SK-N-SH (cell line): ENCODE results near the gene MRGPRX1. TPM values are rescaled to one million over a fixed set of nuclear protein-coding genes. Genes with fewer than 3 reads are reported as not detected.

Experiments
- CTCF ChIA-PET: fragments of 300-600, 350-600 bp; formaldehyde crosslinking; extraction: SDS; loops from one replicate; lab custom pipeline; 2021; lab: Yijun Ruan, JAX
- POLR2A ChIA-PET: fragments of 350-600 bp; sonication (Branson Sonifier 250); formaldehyde crosslinking; extraction: SDS; loops from one replicate; lab custom pipeline; 2020; ENCODE audit warnings: antibody characterized with exemption, inconsistent platforms; lab: Yijun Ruan, JAX
- DNase-seq: peaks from one replicate; pipeline ENCODE4 v3.0.0; 2012
- H2AFZ ChIP-seq: fragments of 200-600 bp; sonication (generic); 2 replicates; pipeline ENCODE4 v1.8.1; 2016; ENCODE audit warnings: antibody characterized with exemption, mild to moderate bottlenecking, low read depth
- H3F3A ChIP-seq: fragments of 200-600 bp; sonication (generic); replicated peaks from 2 replicates; pipeline ENCODE3; 2016; ENCODE audit warnings: antibody characterized with exemption, mild to moderate bottlenecking; ENCODE audit not compliant: insufficient read depth
- H3K27ac ChIP-seq, 2 experiments: fragments of 200-500 bp in 1 of 2; fragments of 200-600 bp in 1 of 2; sonication (Bioruptor generic) in 1 of 2; sonication (generic), shearing (Covaris generic) in 1 of 2; 2 replicates each; pipeline versions ENCODE4 v1.5.1 to v1.6.1; 2014 to 2016; ENCODE audit warnings: low read depth in 2 of 2, inconsistent platforms in 1 of 2, low read length in 1 of 2, mild to moderate bottlenecking in 1 of 2, mixed read lengths in 1 of 2
- H3K27me3 ChIP-seq: fragments of 200-600 bp; sonication (generic), shearing (Covaris generic); 2 replicates; pipeline ENCODE4 v1.6.1; 2016; ENCODE audit warnings: mixed run types; ENCODE audit not compliant: insufficient read depth
- H3K36me3 ChIP-seq, 2 experiments: fragments of 200-500 bp in 1 of 2; fragments of 200-600 bp in 1 of 2; sonication (Bioruptor generic) in 1 of 2; sonication (generic) in 1 of 2; replicated peaks in 1 of 2; 2 replicates each; pipeline versions ENCODE3 to v1.5.1; 2014 to 2016; ENCODE audit warnings: low read length in 1 of 2, mild to moderate bottlenecking in 1 of 2; ENCODE audit not compliant: insufficient read depth in 2 of 2, control insufficient read depth in 1 of 2
- H3K4me1 ChIP-seq, 2 experiments: fragments of 200-500 bp in 1 of 2; fragments of 200-600 bp in 1 of 2; sonication (Bioruptor generic) in 1 of 2; sonication (generic), shearing (Covaris generic) in 1 of 2; 2 replicates each; pipeline versions ENCODE4 v1.5.1 to v1.6.1; 2014 to 2016; ENCODE audit warnings: low read depth in 1 of 2, low read length in 1 of 2, mixed run types in 1 of 2; ENCODE audit not compliant: insufficient read depth in 2 of 2, control insufficient read depth in 1 of 2
- H3K4me2 ChIP-seq: fragments of 200-600 bp; sonication (generic), shearing (Covaris generic); 2 replicates; pipeline ENCODE4 v1.6.1; 2017; ENCODE audit warnings: mixed run types
- H3K4me3 ChIP-seq, 2 experiments: fragments of 200-500 bp in 1 of 2; fragments of 200-600 bp in 1 of 2; sonication (Bioruptor generic) in 1 of 2; sonication (generic), shearing (Covaris generic) in 1 of 2; 2 replicates each; pipeline versions ENCODE4 v1.5.1 to v1.8.1; 2014 to 2016; ENCODE audit warnings: low read depth in 2 of 2, inconsistent platforms in 1 of 2, low read length in 1 of 2, mild to moderate bottlenecking in 1 of 2, mixed read lengths in 1 of 2, moderate library complexity in 1 of 2
- H3K79me2 ChIP-seq: fragments of 200-600 bp; sonication (generic); 2 replicates; pipeline ENCODE4 v1.8.1; 2017; ENCODE audit warnings: mild to moderate bottlenecking; ENCODE audit not compliant: insufficient read depth
- H3K9ac ChIP-seq: fragments of 200-600 bp; sonication (generic); 2 replicates; pipeline ENCODE4 v1.6.1; 2017; ENCODE audit warnings: mixed run types
- H3K9me2 ChIP-seq: fragments of 200-600 bp; sonication (generic); 2 replicates; pipeline ENCODE4 v1.6.1; 2017; ENCODE audit warnings: mixed run types
- H3K9me3 ChIP-seq: fragments of 200-600 bp; sonication (generic); 2 replicates; pipeline ENCODE4 v1.6.1; 2017; ENCODE audit warnings: mixed run types, mild to moderate bottlenecking, moderate library complexity
- H4K20me1 ChIP-seq: fragments of 200-600 bp; sonication (generic); 2 replicates; pipeline ENCODE4 v1.6.1; 2017; ENCODE audit warnings: mild to moderate bottlenecking, mixed run types; ENCODE audit not compliant: insufficient read depth
- CHD2 ChIP-seq: fragments of 150-350 bp; IDR thresholded peaks from 2 replicates; pipeline ENCODE4 v1.6.1; 2018; ENCODE audit warnings: low read length; ENCODE audit not compliant: partially characterized antibody
- ELF1 ChIP-seq: IDR thresholded peaks from 2 replicates; pipeline ENCODE4 v1.4.0; 2012
- EP300 ChIP-seq, 2 experiments: IDR thresholded peaks; 2 replicates each; pipeline versions ENCODE4 v1.4.0 to v1.6.1; 2012; ENCODE audit warnings: borderline replicate concordance in 1 of 2, low read depth in 1 of 2, low read length in 1 of 2
- EZH2phosphoT487 ChIP-seq: fragments of 200-600 bp; sonication (generic); IDR thresholded peaks from 2 replicates; pipeline ENCODE4 v1.6.1; 2017; ENCODE audit warnings: low read depth, mixed run types, mild to moderate bottlenecking, antibody characterized with exemption, moderate library complexity, borderline replicate concordance
- FOSL2 ChIP-seq: IDR thresholded peaks from 2 replicates; pipeline ENCODE4 v1.4.0; 2012; ENCODE audit warnings: low read depth, mild to moderate bottlenecking, moderate library complexity, borderline replicate concordance
- GABPA ChIP-seq: IDR thresholded peaks from 2 replicates; pipeline ENCODE4 v1.4.0; 2012; ENCODE audit warnings: low read depth, mild to moderate bottlenecking
- JUND ChIP-seq: IDR thresholded peaks from 2 replicates; pipeline ENCODE4 v1.4.0; 2012
- MXI1 ChIP-seq: IDR thresholded peaks from 2 replicates; pipeline ENCODE4 v1.6.1; 2012; ENCODE audit warnings: mild to moderate bottlenecking, low read depth, low read length, improper control_type of control experiment
- NFIC ChIP-seq: IDR thresholded peaks from 2 replicates; pipeline ENCODE4 v1.4.0; 2012; ENCODE audit warnings: borderline replicate concordance
- NRF1 ChIP-seq: IDR thresholded peaks from 2 replicates; pipeline ENCODE4 v1.6.1; 2012; ENCODE audit warnings: low read depth, mild to moderate bottlenecking, low read length
- POLR2AphosphoS5 ChIP-seq: IDR thresholded peaks from 2 replicates; pipeline ENCODE4 v1.6.1; 2012; ENCODE audit warnings: low read depth, low read length
- RAD21 ChIP-seq: IDR thresholded peaks from 2 replicates; pipeline ENCODE4 v1.6.1; 2012; ENCODE audit warnings: mild to moderate bottlenecking, low read length
- RFX5 ChIP-seq: IDR thresholded peaks from 2 replicates; pipeline ENCODE4 v1.6.1; 2012; ENCODE audit warnings: mild to moderate bottlenecking, improper control_type of control experiment, low read length
- RXRA ChIP-seq: IDR thresholded peaks from 2 replicates; pipeline ENCODE4 v1.4.0; 2012; ENCODE audit warnings: low read depth, mild to moderate bottlenecking, borderline replicate concordance
- SIN3A ChIP-seq: IDR thresholded peaks from 2 replicates; pipeline ENCODE4 v1.6.1; 2012; ENCODE audit warnings: low read depth, mild to moderate bottlenecking, low read length, moderate library complexity, borderline replicate concordance
- SMC3 ChIP-seq: IDR thresholded peaks from 2 replicates; pipeline ENCODE4 v1.6.1; 2012; ENCODE audit warnings: low read depth, low read length, improper control_type of control experiment
- TAF1 ChIP-seq: IDR thresholded peaks from 2 replicates; pipeline ENCODE4 v1.6.1; 2012; ENCODE audit warnings: low read depth, mild to moderate bottlenecking, low read length, moderate library complexity, borderline replicate concordance
- TCF12 ChIP-seq: IDR thresholded peaks from 2 replicates; pipeline ENCODE4 v1.4.0; 2012
- USF1 ChIP-seq: IDR thresholded peaks from 2 replicates; pipeline ENCODE4 v1.4.0; 2012; ENCODE audit warnings: low read depth, borderline replicate concordance
- YY1 ChIP-seq: IDR thresholded peaks from 2 replicates; pipeline ENCODE4 v1.4.0; 2012; ENCODE audit warnings: low read depth, mild to moderate bottlenecking
- ZBTB33 ChIP-seq: IDR thresholded peaks from 2 replicates; pipeline ENCODE4 v1.4.0; 2012; ENCODE audit warnings: low read depth, borderline replicate concordance
- WGBS: methylation state at CpG from one replicate; pipeline ENCODE4 v1.1.6; 2017; ENCODE audit warnings: low lambda C conversion rate; 5-methylcytosine and 5-hydroxymethylcytosine counted together
- polyA plus RNA-seq, 3 experiments: library from polyadenylated mRNA; depleted of rRNA; stranded (reverse); fragments of >200 nt; gene quantifications; 2 replicates each; pipeline ENCODE4 v1.2.3, GENCODE V29; 2012
- TF ChIP-seq, protein P1 (sequence below): IDR thresholded peaks from 2 replicates; pipeline ENCODE4; 2012
- TF ChIP-seq, protein P2 (sequence below): fragments of 150-350 bp; IDR thresholded peaks from 2 replicates; pipeline ENCODE4 v1.6.1; 2016; ENCODE audit warnings: mild to moderate bottlenecking, low read depth, low read length

The MRGPRX1 gene
- polyA plus RNA-seq, 1 of the 3 experiments (the other 2 are of a cell fraction) = not detected

DNA sequence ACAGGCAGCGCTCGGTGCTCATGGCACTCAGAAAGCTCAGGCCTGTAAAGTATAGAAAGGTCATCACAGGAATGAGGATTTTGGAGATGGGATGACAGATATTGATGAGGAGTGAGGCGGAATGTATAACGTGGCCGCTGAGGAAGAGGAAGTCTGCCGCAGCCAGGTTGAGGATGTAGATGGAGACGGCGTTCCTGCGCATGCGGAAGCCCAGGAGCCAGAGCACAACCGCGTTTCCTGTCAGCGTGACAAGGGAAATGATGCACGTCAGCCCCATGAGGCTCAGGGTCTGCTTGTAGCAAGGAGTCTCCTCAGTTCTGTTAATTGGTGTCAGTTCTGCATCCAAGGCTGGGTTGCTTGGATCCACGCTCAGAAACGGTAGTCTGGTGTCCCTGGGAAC, 33.1 kb upstream of the MRGPRX1 start:
- H3K79me2 ChIP-seq = no peaks in the 10 kb centered on the region
- H3K27me3 ChIP-seq = no peaks in the 10 kb centered on the region
- H3K9ac ChIP-seq = no peak overlapping the region
- H3K4me1 ChIP-seq = no peaks in the 10 kb centered on the region
- H2AFZ ChIP-seq = no peak overlapping the region
- TF ChIP-seq POLR2AphosphoS5 (no peak), FOSL2 (no peak), RFX5 (no peak), NFIC (no peak), USF1 (no peak), EZH2phosphoT487 (no peak), RXRA (no peak), SIN3A (no peak), ZBTB33 (no peak), RAD21 (no peak), TCF12 (no peak), SMC3 (no peak), EP300 (IDR thresholded peaks at IDR 0.05; ENCODE audit: borderline replicate concordance in 1 of 2, low read depth in 1 of 2, low read length in 1 of 2) (no peak), ELF1 (no peak)
- TF ChIP-seq, protein P1, sequence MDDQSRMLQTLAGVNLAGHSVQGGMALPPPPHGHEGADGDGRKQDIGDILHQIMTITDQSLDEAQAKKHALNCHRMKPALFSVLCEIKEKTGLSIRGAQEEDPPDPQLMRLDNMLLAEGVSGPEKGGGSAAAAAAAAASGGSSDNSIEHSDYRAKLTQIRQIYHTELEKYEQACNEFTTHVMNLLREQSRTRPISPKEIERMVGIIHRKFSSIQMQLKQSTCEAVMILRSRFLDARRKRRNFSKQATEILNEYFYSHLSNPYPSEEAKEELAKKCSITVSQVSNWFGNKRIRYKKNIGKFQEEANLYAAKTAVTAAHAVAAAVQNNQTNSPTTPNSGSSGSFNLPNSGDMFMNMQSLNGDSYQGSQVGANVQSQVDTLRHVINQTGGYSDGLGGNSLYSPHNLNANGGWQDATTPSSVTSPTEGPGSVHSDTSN = no peak
- no peak overlapping the region for H3K4me3 ChIP-seq
- POLR2A ChIA-PET = no interaction called here
- no peaks in the 10 kb centered on the region for H4K20me1 ChIP-seq
- no peak for DNase-seq
- H3K9me3 ChIP-seq = no peaks in the 10 kb centered on the region
- H3K27ac ChIP-seq = no peak overlapping the region
- H3K9me2 ChIP-seq = no peaks in the 10 kb centered on the region
- CTCF ChIA-PET = no interaction called here
- H3K4me2 ChIP-seq = no peak overlapping the region
- H3F3A ChIP-seq = no peaks in the 10 kb centered on the region
- WGBS = 69% methylated on average over 15 of the region's 16 CpGs
- H3K36me3 ChIP-seq = no peaks in the 10 kb centered on the region

- TF ChIP-seq, protein P2, sequence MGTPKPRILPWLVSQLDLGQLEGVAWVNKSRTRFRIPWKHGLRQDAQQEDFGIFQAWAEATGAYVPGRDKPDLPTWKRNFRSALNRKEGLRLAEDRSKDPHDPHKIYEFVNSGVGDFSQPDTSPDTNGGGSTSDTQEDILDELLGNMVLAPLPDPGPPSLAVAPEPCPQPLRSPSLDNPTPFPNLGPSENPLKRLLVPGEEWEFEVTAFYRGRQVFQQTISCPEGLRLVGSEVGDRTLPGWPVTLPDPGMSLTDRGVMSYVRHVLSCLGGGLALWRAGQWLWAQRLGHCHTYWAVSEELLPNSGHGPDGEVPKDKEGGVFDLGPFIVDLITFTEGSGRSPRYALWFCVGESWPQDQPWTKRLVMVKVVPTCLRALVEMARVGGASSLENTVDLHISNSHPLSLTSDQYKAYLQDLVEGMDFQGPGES = no peak
- TF ChIP-seq YY1 (no peak), NRF1 (no peak), GABPA (no peak), MXI1 (no peak), NFIC (no peak), EZH2phosphoT487 (no peak), ELF1 (no peak), JUND (no peak), EP300 (IDR thresholded peaks at IDR 0.05; ENCODE audit: borderline replicate concordance in 1 of 2, low read depth in 1 of 2, low read length in 1 of 2) (no peak), CHD2 (no peak), TAF1 (no peak), SMC3 (no peak)
- 22% methylated on average over 3 of the region's 3 CpGs for WGBS
Measured at GRCh38 chr11:18969720-18970119, 30.5 kb upstream of the MRGPRX1 start.

More at GRCh38 chr11:18969720-18970119, 30.5 kb upstream of the MRGPRX1 start:
- Histone ChIP-seq H3K9ac (no peak overlapping the region), H3K36me3 (no peaks in the 10 kb centered on the region), H4K20me1 (no peaks in the 10 kb centered on the region), H3F3A (no peaks in the 10 kb centered on the region), H3K9me2 (no peaks in the 10 kb centered on the region), H3K4me2 (no peak overlapping the region), H3K9me3 (no peaks in the 10 kb centered on the region), H3K4me3 (no peak overlapping the region), H3K27ac (no peak overlapping the region), H3K4me1 (no peaks in the 10 kb centered on the region), H3K79me2 (no peaks in the 10 kb centered on the region), H3K27me3 (no peaks in the 10 kb centered on the region), H2AFZ (no peak overlapping the region)
- ChIA-PET CTCF (no interaction called here), POLR2A (no interaction called here)
- no peak for DNase-seq
